HepG2 (cell line): Measurements from ENCODE around the gene VARS1. TPM values are rescaled to one million over a fixed set of nuclear protein-coding genes. Genes with fewer than 3 reads are reported as not detected.
A peak's percentile ranks its signal among the peaks of the same experiment; 100 is the strongest.

Experiments used
- ATF2 ChIP-seq: sonication (generic); formaldehyde crosslinking; IDR thresholded peaks from 2 replicates; pipeline ENCODE4 v1.4.0; 2020; ENCODE audit warnings: missing genetic modification reagents
- ATF4 ChIP-seq, 2 experiments: fragments of 450-650 bp in 1 of 2; sonication (generic) in 1 of 2; formaldehyde crosslinking; IDR thresholded peaks; 2 replicates each; pipeline versions ENCODE4 v1.5.0 to v1.8.0; 2020 to 2022; ENCODE audit warnings: mild to moderate bottlenecking in 1 of 2, missing genetic modification reagents in 1 of 2
- CC2D1A ChIP-seq: sonication (generic); formaldehyde crosslinking; IDR thresholded peaks from 2 replicates; pipeline ENCODE4 v1.8.1; 2023; ENCODE audit warnings: mild to moderate bottlenecking, missing genetic modification reagents
- KMT2B ChIP-seq: IDR thresholded peaks from 2 replicates; pipeline ENCODE4 v1.6.1; 2016; ENCODE audit warnings: missing genetic modification reagents, missing compliant biosample characterization
- SNAI1 ChIP-seq: sonication (generic); formaldehyde crosslinking; IDR thresholded peaks from 2 replicates; pipeline ENCODE4 v1.5.0; 2020; ENCODE audit warnings: mild to moderate bottlenecking, missing genetic modification reagents, borderline replicate concordance
- STAG1 ChIP-seq: sonication (generic); formaldehyde crosslinking; IDR thresholded peaks from 2 replicates; pipeline ENCODE4 v1.4.0; 2020; ENCODE audit warnings: missing genetic modification reagents
- ZFP37 ChIP-seq: sonication (generic); formaldehyde crosslinking; IDR thresholded peaks from 2 replicates; pipeline ENCODE4 v1.4.0; 2020; ENCODE audit warnings: missing genetic modification reagents, borderline replicate concordance
- ZNF180 ChIP-seq: sonication (generic); formaldehyde crosslinking; IDR thresholded peaks from 2 replicates; pipeline ENCODE4 v1.4.0; 2020; ENCODE audit warnings: low read depth, missing genetic modification reagents, borderline replicate concordance
- ZNF326 ChIP-seq: sonication (generic); formaldehyde crosslinking; IDR thresholded peaks from 2 replicates; pipeline ENCODE4 v1.4.0; 2020; ENCODE audit warnings: missing genetic modification reagents, borderline replicate concordance
- ZNF496 ChIP-seq: sonication (generic); formaldehyde crosslinking; IDR thresholded peaks from 2 replicates; pipeline ENCODE4 v1.8.1; 2023; ENCODE audit warnings: mild to moderate bottlenecking, moderate library complexity, missing genetic modification reagents; ENCODE audit not compliant: insufficient replicate concordance
- ZNF512B ChIP-seq: sonication (generic); formaldehyde crosslinking; IDR thresholded peaks from 2 replicates; pipeline ENCODE4 v1.5.1; 2020; ENCODE audit warnings: missing genetic modification reagents, mild to moderate bottlenecking, borderline replicate concordance
- ZNF678 ChIP-seq: sonication (generic); formaldehyde crosslinking; IDR thresholded peaks from 2 replicates; pipeline ENCODE4 v1.4.0; 2020; ENCODE audit warnings: mild to moderate bottlenecking, missing genetic modification reagents
- polyA plus RNA-seq, 8 experiments: library from polyadenylated mRNA; depleted of rRNA in 3 of 8; stranded (reverse) in 7 of 8; unstranded in 1 of 8; fragments of >200 nt; fragmentation: Illumina TruSeq in 4 of 8; extraction: Trizol in 4 of 8; gene quantifications; 2 replicates each; pipeline versions ENCODE4 v1.2.1 to v1.2.3, GENCODE V29; 2011 to 2016; ENCODE audit warnings: low read depth in 4 of 8, missing spikeins in 1 of 8, mixed read lengths in 1 of 8; ENCODE audit not compliant: insufficient read depth in 1 of 8
- total RNA-seq, 5 experiments: library from RNA; depleted of rRNA; stranded (reverse); fragments of >200 nt; fragmentation: Illumina TruSeq; extraction: Trizol; gene quantifications; 2 replicates each; pipeline ENCODE4 v1.2.3, GENCODE V29; 2016; ENCODE audit warnings: low read depth in 1 of 5
- TF ChIP-seq, protein P1 (sequence below): IDR thresholded peaks from 2 replicates; pipeline ENCODE4 v1.6.1; 2016; ENCODE audit warnings: missing biosample characterization, missing genetic modification reagents, low read depth
- TF ChIP-seq, protein P2 (sequence below): sonication (generic); formaldehyde crosslinking; IDR thresholded peaks from 2 replicates; pipeline ENCODE4 v1.4.0; 2020; ENCODE audit warnings: mild to moderate bottlenecking, missing genetic modification reagents, borderline replicate concordance

The VARS1 gene
- total and polyA plus RNA-seq, 2 of the 13 experiments (the other 11 are each of a cell fraction or from before 2014, with no cell fraction given) = 14.7 to 56.1 TPM

- peak; percentile 46 for TF ChIP-seq STAG1 (CRISPR knock-in tag)
- TF ChIP-seq ZFP37 (CRISPR knock-in tag) = no peak
- TF ChIP-seq, protein P1, sequence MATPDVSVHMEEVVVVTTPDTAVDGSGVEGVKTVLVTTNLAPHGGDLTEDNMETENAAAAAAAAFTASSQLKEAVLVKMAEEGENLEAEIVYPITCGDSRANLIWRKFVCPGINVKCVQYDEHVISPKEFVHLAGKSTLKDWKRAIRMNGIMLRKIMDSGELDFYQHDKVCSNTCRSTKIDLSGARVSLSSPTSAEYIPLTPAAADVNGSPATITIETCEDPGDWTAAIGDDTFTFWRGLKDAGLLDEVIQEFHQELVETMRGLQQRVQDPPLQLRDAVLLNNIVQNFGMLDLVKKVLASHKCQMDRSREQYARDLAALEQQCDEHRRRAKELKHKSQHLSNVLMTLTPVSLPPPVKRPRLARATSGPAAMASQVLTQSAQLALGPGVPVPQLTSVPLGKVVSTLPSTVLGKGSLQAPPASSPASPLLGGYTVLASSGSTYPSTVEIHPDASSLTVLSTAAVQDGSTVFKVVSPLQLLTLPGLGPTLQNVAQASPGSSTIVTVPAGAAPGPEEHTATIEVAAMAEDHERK (CRISPR knock-in tag) = no peak
- TF ChIP-seq ZNF512B (CRISPR knock-in tag) = peak; percentile 72; the same call in 1 of the 2 replicates
- TF ChIP-seq CC2D1A (CRISPR knock-in tag) = no peak
- TF ChIP-seq ZNF180 = peak; percentile 91; the same call in 1 of the 2 replicates
- TF ChIP-seq ATF4 (CRISPR knock-in tag; IDR thresholded peaks at IDR 0.05) = no peak
- no peak for TF ChIP-seq ZNF496 (CRISPR knock-in tag)
- TF ChIP-seq ZNF326 (CRISPR knock-in tag) = no peak
- TF ChIP-seq SNAI1 = 0 out of 2 replicates have a peak, but pooled peaks have one; percentile 58
- peak; percentile 42; the same call in 1 of the 2 replicates for TF ChIP-seq KMT2B
- TF ChIP-seq, protein P2, sequence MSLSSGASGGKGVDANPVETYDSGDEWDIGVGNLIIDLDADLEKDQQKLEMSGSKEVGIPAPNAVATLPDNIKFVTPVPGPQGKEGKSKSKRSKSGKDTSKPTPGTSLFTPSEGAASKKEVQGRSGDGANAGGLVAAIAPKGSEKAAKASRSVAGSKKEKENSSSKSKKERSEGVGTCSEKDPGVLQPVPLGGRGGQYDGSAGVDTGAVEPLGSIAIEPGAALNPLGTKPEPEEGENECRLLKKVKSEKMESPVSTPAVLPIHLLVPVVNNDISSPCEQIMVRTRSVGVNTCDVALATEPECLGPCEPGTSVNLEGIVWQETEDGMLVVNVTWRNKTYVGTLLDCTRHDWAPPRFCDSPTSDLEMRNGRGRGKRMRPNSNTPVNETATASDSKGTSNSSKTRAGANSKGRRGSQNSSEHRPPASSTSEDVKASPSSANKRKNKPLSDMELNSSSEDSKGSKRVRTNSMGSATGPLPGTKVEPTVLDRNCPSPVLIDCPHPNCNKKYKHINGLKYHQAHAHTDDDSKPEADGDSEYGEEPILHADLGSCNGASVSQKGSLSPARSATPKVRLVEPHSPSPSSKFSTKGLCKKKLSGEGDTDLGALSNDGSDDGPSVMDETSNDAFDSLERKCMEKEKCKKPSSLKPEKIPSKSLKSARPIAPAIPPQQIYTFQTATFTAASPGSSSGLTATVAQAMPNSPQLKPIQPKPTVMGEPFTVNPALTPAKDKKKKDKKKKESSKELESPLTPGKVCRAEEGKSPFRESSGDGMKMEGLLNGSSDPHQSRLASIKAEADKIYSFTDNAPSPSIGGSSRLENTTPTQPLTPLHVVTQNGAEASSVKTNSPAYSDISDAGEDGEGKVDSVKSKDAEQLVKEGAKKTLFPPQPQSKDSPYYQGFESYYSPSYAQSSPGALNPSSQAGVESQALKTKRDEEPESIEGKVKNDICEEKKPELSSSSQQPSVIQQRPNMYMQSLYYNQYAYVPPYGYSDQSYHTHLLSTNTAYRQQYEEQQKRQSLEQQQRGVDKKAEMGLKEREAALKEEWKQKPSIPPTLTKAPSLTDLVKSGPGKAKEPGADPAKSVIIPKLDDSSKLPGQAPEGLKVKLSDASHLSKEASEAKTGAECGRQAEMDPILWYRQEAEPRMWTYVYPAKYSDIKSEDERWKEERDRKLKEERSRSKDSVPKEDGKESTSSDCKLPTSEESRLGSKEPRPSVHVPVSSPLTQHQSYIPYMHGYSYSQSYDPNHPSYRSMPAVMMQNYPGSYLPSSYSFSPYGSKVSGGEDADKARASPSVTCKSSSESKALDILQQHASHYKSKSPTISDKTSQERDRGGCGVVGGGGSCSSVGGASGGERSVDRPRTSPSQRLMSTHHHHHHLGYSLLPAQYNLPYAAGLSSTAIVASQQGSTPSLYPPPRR (CRISPR knock-in tag) = peak; percentile 44; the same call in 1 of the 2 replicates
- TF ChIP-seq ZNF678 (CRISPR knock-in tag) = 0 out of 2 replicates have a peak, but pooled peaks have one; percentile 56
- peak; percentile 71 for TF ChIP-seq ATF2 (CRISPR knock-in tag)
Measured at GRCh38 chr6:31827286-31828079, 31.9 kb upstream of the VARS1 start, which contains the start of gene HSPA1B (continued).
